GM19468 (cell line): ENCODE data around the gene IRX2.

Experiments
- ATAC-seq: cut with Tn5 transposase; IDR thresholded peaks from one replicate; pipeline ENCODE4 v1.9.1; 2021; ENCODE audit warnings: mild to moderate bottlenecking, moderate library complexity, moderate number of reproducible peaks; ENCODE audit not compliant: unreplicated experiment; ENCODE audit errors: extremely low read depth

The IRX2 gene

GRCh38 chr5:2699686-2700085 lies 51.8 kb downstream of the IRX2 start:
- no peak for ATAC-seq

DNA sequence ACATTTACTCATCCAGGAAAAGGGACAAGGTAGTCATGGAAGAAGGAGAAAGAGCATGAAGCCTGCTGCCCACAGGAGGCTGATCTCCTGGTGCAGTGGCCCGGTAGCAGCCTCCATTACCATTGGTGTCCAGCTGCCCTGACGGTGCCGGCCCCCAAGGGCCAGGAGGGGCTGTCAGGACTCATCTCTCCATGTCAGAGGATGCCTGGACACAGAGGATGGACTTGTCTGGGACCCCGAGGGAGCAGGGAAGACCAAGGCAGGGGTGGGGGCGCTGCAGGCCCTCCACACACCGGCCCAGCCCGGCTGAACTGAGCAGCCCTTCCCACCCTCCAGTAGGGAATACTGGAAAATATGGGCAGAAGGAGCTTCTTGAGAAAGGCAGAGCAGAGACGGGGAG lies 52.2 kb downstream of the IRX2 start:
- no peak for ATAC-seq

DNA sequence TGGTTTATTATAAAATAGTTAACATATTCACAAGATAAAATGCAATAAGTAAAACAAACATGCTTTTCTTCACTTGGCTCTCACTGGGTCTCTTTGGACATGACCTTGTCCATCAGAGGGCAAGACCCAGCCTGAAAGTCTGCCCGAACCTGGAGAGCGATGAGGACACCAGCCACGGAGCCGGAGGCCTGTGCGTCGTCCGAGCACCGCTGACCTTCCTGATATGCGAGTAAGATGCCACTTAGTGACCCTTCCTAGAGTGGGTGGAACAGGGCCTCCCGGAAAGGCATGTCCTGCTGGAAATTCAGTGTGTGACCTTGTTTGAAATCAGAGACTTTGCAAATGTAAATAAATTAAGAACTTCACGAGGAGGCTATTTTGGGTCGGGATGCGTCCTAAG lies 52.9 kb downstream of the IRX2 start:
- ATAC-seq = no peak

DNA sequence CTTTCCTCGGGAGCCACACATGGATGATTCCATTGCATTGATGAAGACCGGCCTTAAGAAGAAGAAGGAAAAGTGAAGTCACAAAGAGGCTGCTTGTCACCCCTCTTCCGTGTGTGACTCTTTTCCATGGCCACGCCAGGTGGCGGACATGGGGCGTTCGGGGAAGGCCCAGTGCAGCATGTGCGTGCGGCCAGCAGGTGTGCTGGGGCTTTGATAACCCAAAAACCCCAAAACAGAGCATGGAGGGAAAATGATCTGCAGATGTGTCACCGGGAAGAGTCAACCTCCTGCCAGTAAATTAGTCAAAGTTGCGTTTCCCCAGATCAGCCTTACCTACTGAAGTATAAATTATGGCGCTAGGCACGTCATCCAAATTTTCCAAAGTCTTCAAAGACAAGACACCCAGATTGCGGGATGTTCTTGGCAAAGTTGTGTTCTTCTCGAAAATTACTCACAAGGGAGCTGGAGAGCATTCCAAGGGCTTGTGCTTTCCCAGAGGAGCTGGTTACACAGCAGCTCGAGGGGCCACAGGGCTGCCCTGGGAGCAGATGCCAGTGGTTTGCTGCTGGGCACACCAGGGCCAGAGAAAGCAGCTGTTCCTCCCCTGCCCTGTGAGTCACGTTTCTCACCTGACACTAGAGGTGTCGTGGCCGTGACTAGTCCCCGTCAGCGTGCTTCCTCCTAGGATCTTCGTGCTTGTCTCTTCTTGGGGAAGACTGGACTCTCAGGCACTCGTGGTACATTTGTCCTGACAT lies 53.9 kb downstream of the IRX2 start:
- ATAC-seq = no peak

DNA sequence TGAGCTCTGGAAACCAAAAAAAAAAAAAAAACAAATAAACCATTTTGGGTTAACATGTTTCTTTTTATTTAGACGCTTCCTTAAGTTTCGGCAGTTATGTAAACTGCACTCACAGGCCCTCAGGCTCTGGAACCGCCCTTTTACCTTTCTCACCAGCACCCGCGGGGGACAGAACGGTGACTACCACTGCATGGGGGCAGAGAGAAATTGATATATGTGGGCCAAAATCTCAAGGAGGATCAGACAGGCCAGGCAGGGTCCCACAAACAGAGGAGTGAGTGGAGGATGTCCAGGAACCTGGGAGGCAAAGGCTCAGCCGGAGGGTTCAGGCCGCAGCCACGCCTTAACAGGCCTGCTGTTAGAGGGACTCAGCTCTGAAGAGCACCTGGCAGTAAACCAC lies 54.4 kb downstream of the IRX2 start:
- ATAC-seq = no peak
